Thyroid gland (tissue), 4 donors: Measurements from ENCODE around the gene ZNF330.

ENCODE experiments used
- CTCF ChIP-seq, 6 experiments: fragments of 200-600 bp in 3 of 6; fragments of 450-650 bp in 3 of 6; sonication (generic) in 3 of 6; IDR thresholded peaks; one replicate each; pipeline ENCODE4 v1.5.1; 2016 to 2019; ENCODE audit warnings: antibody characterized with exemption in 6 of 6, mild to moderate bottlenecking in 2 of 6, inconsistent platforms in 1 of 6, moderate library complexity in 1 of 6
- POLR2A ChIP-seq, 2 donors: fragments of 450-650 bp; IDR thresholded peaks; one replicate each; pipeline ENCODE4 v1.6.1; 2017; ENCODE audit warnings: antibody characterized with exemption in 2 of 2, mild to moderate bottlenecking in 2 of 2, moderate library complexity in 1 of 2

GRCh38 chr4:141246683-141247429 is 26.2 kb downstream of the ZNF330 start:
- no peak for TF ChIP-seq CTCF (IDR thresholded peaks at IDR 0.05)
- no peak for TF ChIP-seq POLR2A (IDR thresholded peaks at IDR 0.05)
